ENCODE results near the gene WNT8A. TPM values are rescaled to one million over a fixed set of nuclear protein-coding genes. Genes with fewer than 3 reads are reported as not detected.

The WNT8A gene
- total RNA-seq, 6 donors from 2014 or later = not detected

DNA sequence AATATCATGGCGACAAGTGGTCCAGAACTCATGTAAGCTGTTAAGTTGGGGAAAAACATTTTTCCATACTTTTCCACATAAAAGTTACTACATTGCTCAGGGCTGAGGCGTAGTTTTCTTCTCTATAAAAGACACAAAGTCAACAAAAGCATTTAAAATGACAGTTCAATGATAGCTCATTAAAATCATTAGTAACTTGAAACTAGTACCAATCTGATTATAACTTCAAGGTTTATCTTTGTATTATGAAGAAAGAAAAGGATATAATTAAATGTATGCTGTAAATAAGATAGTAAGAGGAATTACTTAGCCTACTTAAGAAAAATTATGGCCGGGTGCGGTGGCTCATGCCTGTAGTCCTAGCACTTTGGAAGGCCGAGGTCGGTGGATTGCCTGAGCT is 45.5 kb downstream of the WNT8A start:
- DNase-seq (no peak), ATAC-seq (ENCODE audit: low FRiP score in 2 of 2) (no peak)
- Histone ChIP-seq H3K4me1 (no peaks in the 10 kb centered on the region), H3K9me3 (no peaks in the 10 kb centered on the region), H3K36me3 (no peaks in the 10 kb centered on the region), H3K27ac (no peak overlapping the region), H3K27me3 (no peaks in the 10 kb centered on the region), H3K4me3 (no peak overlapping the region)
- WGBS, 2 donors = 93 to 98% methylated on average over 6 of the region's 6 CpGs
- TF ChIP-seq POLR2AphosphoS5 (IDR thresholded peaks at IDR 0.05) (no peak), EP300 (IDR thresholded peaks at IDR 0.05) (no peak), POLR2A (IDR thresholded peaks at IDR 0.05) (no peak)
- TF ChIP-seq, protein P1, sequence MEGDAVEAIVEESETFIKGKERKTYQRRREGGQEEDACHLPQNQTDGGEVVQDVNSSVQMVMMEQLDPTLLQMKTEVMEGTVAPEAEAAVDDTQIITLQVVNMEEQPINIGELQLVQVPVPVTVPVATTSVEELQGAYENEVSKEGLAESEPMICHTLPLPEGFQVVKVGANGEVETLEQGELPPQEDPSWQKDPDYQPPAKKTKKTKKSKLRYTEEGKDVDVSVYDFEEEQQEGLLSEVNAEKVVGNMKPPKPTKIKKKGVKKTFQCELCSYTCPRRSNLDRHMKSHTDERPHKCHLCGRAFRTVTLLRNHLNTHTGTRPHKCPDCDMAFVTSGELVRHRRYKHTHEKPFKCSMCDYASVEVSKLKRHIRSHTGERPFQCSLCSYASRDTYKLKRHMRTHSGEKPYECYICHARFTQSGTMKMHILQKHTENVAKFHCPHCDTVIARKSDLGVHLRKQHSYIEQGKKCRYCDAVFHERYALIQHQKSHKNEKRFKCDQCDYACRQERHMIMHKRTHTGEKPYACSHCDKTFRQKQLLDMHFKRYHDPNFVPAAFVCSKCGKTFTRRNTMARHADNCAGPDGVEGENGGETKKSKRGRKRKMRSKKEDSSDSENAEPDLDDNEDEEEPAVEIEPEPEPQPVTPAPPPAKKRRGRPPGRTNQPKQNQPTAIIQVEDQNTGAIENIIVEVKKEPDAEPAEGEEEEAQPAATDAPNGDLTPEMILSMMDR (IDR thresholded peaks at IDR 0.05) = no peak

DNA sequence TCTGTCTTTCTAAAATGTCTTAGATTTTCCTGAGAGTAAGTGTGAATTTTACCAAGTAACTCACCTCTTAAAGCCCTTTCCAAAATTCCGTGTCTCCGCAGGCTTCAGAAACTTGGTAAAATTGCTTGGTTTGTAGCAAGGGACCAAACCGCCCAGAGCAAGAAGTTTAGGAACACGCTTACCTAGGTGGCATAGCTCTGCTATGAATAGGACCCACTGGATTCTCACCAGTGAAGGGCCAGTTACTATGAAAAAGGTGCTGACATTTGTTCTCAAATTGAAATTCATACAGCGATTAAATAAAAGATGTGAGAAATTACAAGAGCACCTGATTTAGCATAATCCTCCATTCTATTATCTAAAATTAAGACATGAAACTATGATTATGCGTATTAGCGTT is 48.7 kb downstream of the WNT8A start:
- no peak overlapping the region for H3K27ac ChIP-seq
- H3K9me3 ChIP-seq = no peaks in the 10 kb centered on the region
- H3K4me3 ChIP-seq = no peak overlapping the region
- WGBS, 2 donors = 90 to 91% methylated on average over 7 of the region's 7 CpGs
- DNase-seq = no peak
- TF ChIP-seq POLR2AphosphoS5 (IDR thresholded peaks at IDR 0.05) (no peak), POLR2A (IDR thresholded peaks at IDR 0.05) (no peak), EP300 (IDR thresholded peaks at IDR 0.05) (no peak)
- TF ChIP-seq, protein P1 (IDR thresholded peaks at IDR 0.05) = no peak
- H3K4me1 ChIP-seq = no peaks in the 10 kb centered on the region
- ATAC-seq (ENCODE audit: low FRiP score in 2 of 2) = no peak
- no peaks in the 10 kb centered on the region for H3K27me3 ChIP-seq
- H3K36me3 ChIP-seq = no peaks in the 10 kb centered on the region

DNA sequence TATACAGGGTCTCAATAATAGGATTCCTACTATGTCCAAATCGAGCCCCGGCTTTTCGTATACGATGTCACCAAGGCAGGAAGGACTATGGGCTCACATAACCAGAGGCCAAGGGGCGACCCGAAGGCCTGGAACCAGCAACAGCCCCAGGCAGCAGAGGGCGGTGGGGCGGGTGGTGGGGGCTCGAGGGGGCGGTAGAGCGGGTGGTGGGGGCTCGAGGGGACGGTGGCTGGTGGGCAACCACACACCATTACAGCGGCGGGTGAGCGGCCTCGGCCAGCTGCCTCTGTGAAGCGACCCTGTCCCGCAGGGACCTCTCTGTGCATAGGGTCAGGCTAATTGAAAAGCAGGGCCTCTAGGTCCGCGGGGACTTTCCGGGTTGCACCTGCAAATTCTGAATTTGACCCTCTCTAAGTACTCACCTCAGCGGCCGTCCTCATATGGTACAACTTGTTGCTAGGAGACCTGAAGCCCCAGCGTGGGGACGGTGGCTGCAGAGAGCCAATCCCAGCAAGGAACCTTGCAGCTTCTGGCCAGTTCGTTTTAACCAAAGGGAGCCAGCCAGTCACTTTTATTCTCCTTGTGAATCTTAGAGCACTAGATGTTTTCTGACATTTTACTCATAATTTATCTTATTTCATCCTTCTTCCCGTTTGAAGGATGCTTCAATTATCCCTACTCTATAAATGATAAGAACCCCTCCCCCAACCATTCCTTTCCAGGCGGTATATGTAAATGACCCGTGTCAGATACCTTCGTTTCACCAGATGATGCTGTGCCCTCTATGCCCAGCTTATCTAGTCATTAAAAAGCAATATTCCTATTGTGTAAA is 55.3 kb downstream of the WNT8A start, which contains the start of gene NME5:
Gene NME5 (minus strand): TSS at position 480 of the 832 bp plus-strand sequence. CDS start 648 bp downstream, outside the sequence.
- Histone ChIP-seq H3K27me3 (no peaks in the 10 kb centered on the region), H3K36me3 (no peaks in the 10 kb centered on the region), H3K4me1 (peaks cover 0 to 10% (median 1%) of the 10 kb centered on the region in 4 donors), H3K9me3 (no peaks in the 10 kb centered on the region), H3K4me3 (peak within 1 kb of the TSS in 3 of 4 donors; percentile 60 to 61 (median 61)), H3K27ac (peak within 1 kb of the TSS in 2 of 4 donors; percentile 35 to 49)
- peak; percentile 76 to 84 for ATAC-seq (ENCODE audit: low FRiP score in 2 of 2)
- DNase-seq = peak; percentile 70 to 83
- TF ChIP-seq, protein P1 (IDR thresholded peaks at IDR 0.05) = no peak
- TF ChIP-seq EP300 (IDR thresholded peaks at IDR 0.05) = no peak
- peak in 1 of 4 donors; percentile 20 for TF ChIP-seq POLR2A (IDR thresholded peaks at IDR 0.05)
- WGBS, 2 donors = 12% methylated on average over 25 to 30 of the region's 31 CpGs

DNA sequence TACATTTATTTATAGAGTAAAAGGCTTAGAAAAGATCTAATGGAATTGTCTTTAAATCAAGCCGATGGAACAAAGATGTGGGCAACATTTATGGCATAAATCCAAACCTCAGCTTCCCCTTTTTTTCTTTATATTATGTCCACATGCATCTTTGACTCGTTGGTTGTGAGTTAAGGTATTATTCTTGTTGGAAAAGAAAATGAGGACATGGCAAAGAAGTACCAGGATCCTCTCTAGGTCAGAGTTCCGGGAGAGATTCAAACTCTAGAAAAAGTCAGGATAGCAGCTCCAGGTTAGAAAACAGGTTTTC is 55.9 kb downstream of the WNT8A start:
- Histone ChIP-seq H3K9me3 (no peaks in the 10 kb centered on the region), H3K27me3 (no peaks in the 10 kb centered on the region), H3K4me1 (peaks cover 0 to 10% (median 1%) of the 10 kb centered on the region in 4 donors), H3K27ac (no peak overlapping the region), H3K36me3 (no peaks in the 10 kb centered on the region), H3K4me3 (peak overlapping the region in 3 of 4 donors; percentile 60 to 61 (median 61))
- DNase-seq = no peak
- TF ChIP-seq POLR2AphosphoS5 (IDR thresholded peaks at IDR 0.05) = no peak
- TF ChIP-seq POLR2A (IDR thresholded peaks at IDR 0.05) = no peak
- no peak for TF ChIP-seq EP300 (IDR thresholded peaks at IDR 0.05)
- TF ChIP-seq, protein P1 (IDR thresholded peaks at IDR 0.05) = no peak
- no peak for ATAC-seq (ENCODE audit: low FRiP score in 2 of 2)
- 44 to 52% methylated on average over 3 of the region's 3 CpGs for WGBS, 2 donors

All from upper lobe of left lung (tissue), 6 donors.